Measurements from ENCODE around the gene UBA6.
A peak's percentile ranks its signal among the peaks of the same experiment; 100 is the strongest.
"Not testable (repeated sequence)": the region's sequence is repeated elsewhere in the genome, so short reads cannot be mapped to it uniquely, and the experiment has no call there.

Gene UBA6

DNA sequence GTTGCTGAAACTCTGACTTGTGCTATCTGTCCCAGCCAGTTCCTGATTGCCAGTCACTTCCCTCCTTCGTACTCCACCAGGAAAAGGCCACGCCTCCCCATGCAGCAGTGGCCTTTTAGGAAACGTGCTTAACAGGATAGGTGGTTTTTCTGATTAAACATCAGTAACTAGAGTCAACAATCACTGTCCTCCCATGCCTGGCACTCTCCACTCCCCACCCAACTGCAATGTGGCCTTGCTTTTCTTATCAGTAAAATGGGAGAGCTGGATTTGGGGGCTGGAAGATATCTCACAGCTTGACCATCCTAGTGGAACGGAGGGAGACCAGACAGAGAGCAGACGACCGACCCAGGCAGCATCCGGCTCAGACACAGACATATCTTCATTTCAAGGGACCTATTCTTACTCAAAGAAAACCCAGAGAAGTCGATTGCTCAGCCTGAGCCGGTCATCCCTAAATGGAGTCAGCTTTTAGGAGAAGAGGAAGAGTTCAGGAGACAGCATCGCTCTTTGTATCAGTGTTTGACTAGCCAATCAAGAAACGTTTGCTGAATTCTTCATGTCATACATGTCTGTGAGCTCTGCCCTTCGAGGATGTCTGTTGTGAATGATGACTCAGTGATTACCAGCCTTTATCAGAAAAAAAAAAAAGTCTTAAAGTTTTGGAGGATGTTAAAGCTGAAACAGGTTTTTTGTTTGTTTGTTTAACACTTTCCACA lies 12.7 kb upstream of the UBA6 start:
- no peak for DNase-seq

GRCh38 chr4:67712650-67713528 lies 11.9 kb upstream of the UBA6 start:
- DNase-seq: no peak

GRCh38 chr4:67712000-67712625 lies 11.2 kb upstream of the UBA6 start:
- DNase-seq: no peak

GRCh38 chr4:67706682-67707081 lies 5.7 kb upstream of the UBA6 start:
- not testable (repeated sequence) for DNase-seq

- no peak for DNase-seq
Observed at GRCh38 chr4:67704843-67705242, 3.9 kb upstream of the UBA6 start.

DNA sequence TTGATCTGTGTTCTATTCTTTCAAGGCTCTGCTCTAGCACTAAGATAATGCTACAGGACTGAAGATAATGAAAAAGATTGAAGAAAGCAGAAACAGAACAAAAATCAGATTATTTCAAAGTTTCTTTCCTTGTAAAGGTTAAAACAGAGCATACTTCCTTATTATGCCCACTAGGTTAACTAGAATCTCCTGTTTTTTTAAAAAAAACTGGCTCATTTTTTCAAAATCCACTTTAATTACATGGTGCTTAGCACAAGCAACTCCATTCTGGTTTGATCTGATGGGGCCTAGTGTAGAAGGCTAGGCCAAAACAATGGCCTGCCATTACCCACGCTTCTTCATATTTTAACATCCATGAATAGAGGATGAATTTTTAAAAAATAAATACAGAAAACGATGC lies 1.2 kb upstream of the UBA6 start:
- no peak for DNase-seq

DNA sequence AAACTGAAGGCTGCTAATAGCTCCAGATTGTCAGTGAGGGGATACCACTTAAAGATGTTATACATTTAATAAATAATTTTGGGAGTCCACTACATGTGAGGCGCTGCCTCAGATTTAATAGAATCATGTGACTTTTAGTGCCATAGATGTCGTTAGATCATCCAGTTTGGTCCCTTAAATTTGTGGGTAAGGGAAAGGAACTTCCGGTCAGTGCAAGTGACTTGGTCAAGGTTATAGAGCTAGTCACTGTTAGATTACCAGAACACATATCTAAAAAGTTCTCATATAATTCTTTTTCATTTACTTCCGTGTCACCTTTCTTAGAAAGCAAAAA lies 529 bp upstream of the UBA6 start:
- DNase-seq: no peak

GRCh38 chr4:67700116-67700737 lies 728 bp downstream of the UBA6 start:
- peak; percentile 24 to 32 for DNase-seq

DNA sequence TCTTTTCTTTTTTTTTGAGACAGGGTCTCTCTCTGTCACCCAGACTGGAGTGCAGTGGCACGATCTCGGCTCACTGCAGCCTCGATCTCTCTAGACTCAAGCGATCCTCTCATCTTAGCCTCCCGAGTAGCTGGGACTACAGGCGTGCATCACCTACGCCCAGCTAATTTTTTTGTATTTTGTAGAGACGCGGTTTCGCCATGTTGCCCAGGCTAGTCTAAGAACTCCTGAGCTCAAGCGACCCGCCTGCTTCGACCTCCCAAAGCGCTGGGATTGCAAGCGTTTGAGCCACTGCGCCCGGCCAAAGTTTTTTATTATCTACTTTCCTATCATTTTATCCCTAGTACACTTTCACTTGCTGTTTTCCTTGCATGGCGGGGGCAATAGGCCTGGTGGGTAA lies 1.4 kb downstream of the UBA6 start:
- DNase-seq: no peak

GRCh38 chr4:67697860-67698687 lies 2.9 kb downstream of the UBA6 start:
- no peak for DNase-seq

DNA sequence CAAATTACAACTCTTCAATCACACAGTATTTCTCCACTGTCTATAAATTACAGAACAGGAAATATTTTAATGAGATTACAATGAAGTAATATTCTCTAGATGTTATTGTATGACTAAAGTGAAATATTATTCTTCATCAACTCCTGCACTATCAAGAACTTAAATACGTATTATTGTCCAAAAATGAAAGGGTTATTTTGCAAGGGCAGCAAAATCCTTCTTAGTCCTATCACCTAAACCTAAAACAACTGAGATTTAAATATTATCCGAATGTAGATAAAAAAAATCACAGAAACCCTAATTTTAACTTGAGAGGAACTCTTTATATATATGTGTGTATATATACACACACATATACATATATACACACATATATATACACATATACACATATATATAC lies 4.9 kb downstream of the UBA6 start:
- DNase-seq: no peak

GRCh38 chr4:67694662-67695061 lies 6.3 kb downstream of the UBA6 start:
- DNase-seq: no peak

DNA sequence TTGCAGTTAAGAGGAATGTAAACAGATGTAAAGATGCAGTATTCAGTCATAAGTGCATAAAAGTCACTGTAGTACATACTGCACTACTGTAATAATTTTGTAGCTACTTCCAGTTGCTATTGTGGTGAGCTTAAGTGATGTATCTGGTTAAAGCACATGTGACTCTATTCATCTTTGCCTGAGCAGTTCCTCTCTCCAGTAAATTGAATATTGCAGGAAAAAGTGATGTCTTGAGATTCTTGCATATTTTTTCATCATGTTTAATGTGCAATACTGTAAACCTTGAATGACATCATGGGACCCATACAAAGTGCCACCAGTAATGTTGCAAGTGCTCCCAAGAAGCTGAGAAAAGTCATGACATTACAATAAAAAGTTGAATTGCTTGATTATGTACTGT lies 9.6 kb downstream of the UBA6 start:
- no peak for DNase-seq

DNA sequence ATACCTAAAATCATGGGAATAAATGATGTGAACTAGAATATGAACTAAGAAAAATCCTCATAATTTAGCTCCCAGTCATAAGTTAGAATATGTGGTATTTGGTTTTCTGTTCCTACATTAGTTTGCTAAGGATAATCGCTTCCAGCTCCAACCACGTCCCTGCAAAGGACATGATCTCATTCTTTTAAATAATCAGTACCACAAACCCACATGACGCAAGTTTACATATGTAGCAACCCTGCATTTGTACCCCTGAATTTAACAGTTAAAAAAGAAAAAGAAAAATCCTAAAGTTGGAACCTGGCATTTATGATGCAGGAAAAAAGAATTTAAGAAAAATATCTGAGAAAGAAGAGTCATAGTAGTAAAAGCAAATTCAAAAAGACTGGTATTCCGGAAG lies 13.3 kb downstream of the UBA6 start:
- no peak for DNase-seq

DNA sequence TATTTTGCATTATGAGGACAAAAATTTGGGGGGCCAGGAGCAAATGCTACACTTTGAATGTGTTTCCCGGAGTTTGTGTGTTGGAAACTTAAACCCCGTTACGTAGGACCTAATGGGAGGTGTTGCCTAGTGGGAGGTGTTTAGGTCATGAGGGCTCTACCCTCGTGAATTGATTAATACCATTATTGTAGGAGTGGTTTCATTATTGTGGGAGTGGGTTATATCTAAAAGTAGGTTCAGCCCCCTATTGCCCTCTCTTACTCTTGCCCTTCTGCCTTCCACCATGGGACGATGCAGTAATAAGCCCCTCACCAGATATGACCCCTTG lies 15.5 kb downstream of the UBA6 start:
- DNase-seq: no peak

DNA sequence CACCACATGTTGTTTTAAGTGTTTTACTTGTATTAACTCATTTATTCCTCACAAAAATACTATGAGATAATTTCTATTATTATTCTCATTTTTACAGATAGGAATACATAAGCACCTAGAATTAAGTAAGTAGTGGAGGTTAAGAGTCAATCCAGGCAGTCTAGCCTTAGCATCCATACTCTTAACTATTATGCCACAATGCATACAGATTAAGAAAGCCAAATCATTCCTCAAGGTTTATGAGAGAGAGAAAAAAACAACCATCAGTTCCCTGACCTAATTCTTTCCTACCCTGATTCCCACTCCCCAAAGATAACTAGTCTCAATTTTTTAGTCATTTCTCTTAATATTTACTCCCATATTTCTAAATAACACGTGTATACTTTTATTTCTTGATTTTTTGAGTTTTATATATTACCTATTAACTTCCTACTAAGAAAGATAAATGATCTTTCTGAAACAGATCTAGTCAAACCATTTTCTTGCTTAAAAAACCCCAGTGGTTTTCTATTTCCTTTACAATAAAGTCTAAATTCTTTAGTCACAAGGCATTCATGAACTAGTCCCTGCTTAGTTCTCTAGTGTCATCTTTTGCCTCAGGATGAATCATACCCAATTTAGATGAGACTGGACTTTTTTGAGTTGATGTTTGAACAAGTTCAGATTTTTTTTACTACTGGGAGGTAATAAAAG lies 16.0 kb downstream of the UBA6 start:
- DNase-seq: no peak

- DNase-seq: no peak
Observed at GRCh38 chr4:67682266-67682665, 18.7 kb downstream of the UBA6 start.

DNA sequence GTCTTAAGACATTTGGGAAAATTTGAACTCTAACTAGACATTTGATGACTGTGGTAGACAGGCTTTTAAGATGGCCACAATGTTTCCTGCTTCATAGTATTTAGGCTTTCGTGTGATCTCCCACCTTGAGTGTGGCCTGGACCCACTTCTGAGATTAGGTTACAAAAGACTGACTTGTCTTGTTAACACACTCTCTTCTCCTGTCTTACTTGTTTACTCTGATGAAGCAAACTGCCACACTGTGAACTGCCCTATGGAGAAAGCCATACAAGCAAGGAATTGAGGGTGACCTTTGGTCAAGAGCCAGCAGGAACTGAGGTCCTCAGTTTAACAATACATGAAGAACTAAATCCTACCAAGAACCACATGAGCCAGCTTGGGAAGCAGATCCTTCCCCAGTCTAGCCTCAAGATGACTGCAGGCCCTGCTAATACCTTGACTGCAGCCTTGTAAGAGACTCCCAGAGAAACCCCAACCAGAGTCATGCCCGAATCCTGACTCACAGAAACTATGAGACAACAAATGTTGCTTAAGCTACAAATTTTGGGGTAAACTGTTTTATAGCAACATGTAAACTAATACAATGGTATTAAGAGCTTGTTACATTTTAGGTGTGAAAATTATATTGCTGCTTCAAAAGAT lies 20.3 kb downstream of the UBA6 start:
- DNase-seq: no peak

- DNase-seq: no peak
Observed at GRCh38 chr4:67678612-67679011, 22.3 kb downstream of the UBA6 start.

DNA sequence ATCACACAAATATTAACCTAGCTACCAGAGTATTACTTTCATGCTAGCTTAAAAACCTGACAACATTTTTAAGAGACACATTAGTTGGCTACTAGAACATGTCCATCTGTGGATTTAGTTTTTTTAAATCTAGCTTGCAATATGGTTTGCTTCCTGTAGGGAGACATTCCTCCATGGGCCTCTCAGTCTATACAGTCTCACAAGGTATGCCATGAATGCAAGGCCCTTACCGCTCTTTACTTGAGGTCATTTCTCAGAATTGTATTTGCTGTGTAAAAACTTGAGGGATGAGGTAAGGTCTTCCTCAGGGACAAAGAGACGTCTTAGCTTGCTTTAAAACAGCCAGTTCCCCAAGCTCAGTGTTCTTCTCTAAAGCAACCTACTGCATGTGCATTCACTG lies 26.9 kb downstream of the UBA6 start:
- no peak for DNase-seq

- no peak for DNase-seq
Observed at GRCh38 chr4:67668315-67668714, 32.6 kb downstream of the UBA6 start.

- DNase-seq: no peak
Observed at GRCh38 chr4:67660418-67660817, 40.5 kb downstream of the UBA6 start.

Measured in AML-193 (cell line).